Activated CD4-positive, alpha-beta memory T cell treated with anti-CD3 and anti-CD28 coated beads for 36 hours (primary cell): ENCODE measurements around the gene CCND3. TPM values are rescaled to one million over a fixed set of nuclear protein-coding genes. Genes with fewer than 3 reads are reported as not detected.
"Not testable (repeated sequence)": the region's sequence is repeated elsewhere in the genome, so short reads cannot be mapped to it uniquely, and the experiment has no call there.

Experiments
- CTCF ChIA-PET: fragments of 350-600 bp; sonication (Branson Sonifier 250); formaldehyde crosslinking; loops from one replicate; lab custom pipeline; 2021; ENCODE audit warnings: antibody characterized with exemption, inconsistent platforms; lab: Charles Lee
- POLR2A ChIA-PET: fragments of 350-600 bp; sonication (Branson Sonifier 250); formaldehyde crosslinking; loops from one replicate; lab custom pipeline; 2021; ENCODE audit warnings: antibody characterized with exemption; lab: Charles Lee
- DNase-seq: peaks from one replicate; pipeline ENCODE4 v3.0.0-alpha.2; 2020
- H3K27ac Mint-ChIP-seq: one replicate; pipeline ENCODE4 v1.8.0; 2021; ENCODE audit warnings: mixed read lengths
- H3K27me3 Mint-ChIP-seq: one replicate; pipeline ENCODE4 v1.8.0; 2021; ENCODE audit warnings: mixed read lengths
- H3K36me3 Mint-ChIP-seq: one replicate; pipeline ENCODE4 v1.8.0; 2021; ENCODE audit warnings: mixed read lengths
- H3K4me1 Mint-ChIP-seq: one replicate; pipeline ENCODE4 v1.8.0; 2021; ENCODE audit warnings: low read depth, mixed read lengths
- H3K4me3 Mint-ChIP-seq: one replicate; pipeline ENCODE4 v1.8.0; 2021; ENCODE audit warnings: mild to moderate bottlenecking, mixed read lengths
- H3K9me3 Mint-ChIP-seq: one replicate; pipeline ENCODE4 v1.8.0; 2021; ENCODE audit warnings: mixed read lengths
- intact Hi-C: fragments of 100-400 bp; cut with micrococcal nuclease; formaldehyde crosslinking; loops from one replicate; pipeline ENCODE4 v1.15.1; 2023
- total RNA-seq, 2 experiments: library from RNA; stranded (reverse); gene quantifications; one replicate each; pipeline ENCODE4 v1.2.3, GENCODE V29; 2021

The CCND3 gene
- total RNA-seq, 2 experiments from 2014 or later: 570 to 573 TPM

DNA sequence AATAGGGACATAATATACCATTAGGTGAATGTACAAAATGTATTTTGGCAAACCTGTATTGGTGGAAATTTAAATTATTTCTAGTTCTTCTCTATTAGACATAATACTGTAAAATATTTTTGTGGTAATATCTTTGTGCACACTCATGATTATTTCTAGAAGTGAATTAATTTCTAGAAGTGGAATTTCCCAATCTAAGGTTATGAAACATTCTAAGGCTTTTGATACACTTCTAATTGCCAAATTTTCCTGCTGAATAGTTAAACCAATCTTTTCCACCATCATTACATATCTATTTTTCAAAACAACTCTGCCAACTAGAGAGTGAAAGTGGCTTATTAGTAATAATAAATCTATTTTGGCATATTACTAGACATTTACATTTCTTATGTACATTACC lies 1.8 kb upstream of the CCND3 start:
- peaks cover 40% of the 10 kb centered on the region for H3K4me1 Mint-ChIP-seq

GRCh38 chr6:41942882-41943281 lies 1.3 kb upstream of the CCND3 start:
- not testable (repeated sequence) for H3K9me3 Mint-ChIP-seq, DNase-seq, H3K27me3 Mint-ChIP-seq
- ChIA-PET CTCF (interaction anchor here (0.6 to 18.7 kb wide), 8 partner anchors 7 to 207 kb away, joined by 3 to 470 read pairs (median 4); partner anchors contain the start of genes BYSL, MED20, TAF8 and TFEB), POLR2A (interaction anchor here (0.9 to 12.8 kb wide), 9 partner anchors 18 to 156 kb away, joined by 3 to 177 read pairs (median 4); partner anchors contain the start of genes BYSL, MED20, TAF8 and TOMM6)
- peaks cover 32% of the 10 kb centered on the region for H3K36me3 Mint-ChIP-seq
- intact Hi-C loops: loop anchor here (1.0 to 5.0 kb wide), 3 partner anchors 15 to 96 kb away; no protein-coding TSS in a partner anchor
- H3K4me1 Mint-ChIP-seq: peaks cover 43% of the 10 kb centered on the region
- peak overlapping the region; percentile 94 for H3K27ac Mint-ChIP-seq
- peak overlapping the region; percentile 81 for H3K4me3 Mint-ChIP-seq

More for the DNA sequence above, 1.8 kb upstream of the CCND3 start:
- intact Hi-C loops: loop anchor here (5.0 kb wide), 1 partner anchor 34 kb away; no protein-coding TSS in a partner anchor
- ChIA-PET CTCF (interaction anchor here (0.6 to 18.7 kb wide), 3 partner anchors 22 to 237 kb away, joined by 3 to 470 read pairs (median 67); partner anchors contain the start of genes BYSL, MED20 and TAF8), POLR2A (interaction anchor here (12.8 kb wide), 1 partner anchor 100 kb away, joined by 177 read pairs; no protein-coding TSS in a partner anchor)
- Mint-ChIP-seq H3K27ac (peak overlapping the region; percentile 62), H3K27me3 (no peaks in the 10 kb centered on the region), H3K4me3 (no peak overlapping the region), H3K9me3 (no peaks in the 10 kb centered on the region), H3K36me3 (peaks cover 26% of the 10 kb centered on the region)
- DNase-seq: no peak

DNA sequence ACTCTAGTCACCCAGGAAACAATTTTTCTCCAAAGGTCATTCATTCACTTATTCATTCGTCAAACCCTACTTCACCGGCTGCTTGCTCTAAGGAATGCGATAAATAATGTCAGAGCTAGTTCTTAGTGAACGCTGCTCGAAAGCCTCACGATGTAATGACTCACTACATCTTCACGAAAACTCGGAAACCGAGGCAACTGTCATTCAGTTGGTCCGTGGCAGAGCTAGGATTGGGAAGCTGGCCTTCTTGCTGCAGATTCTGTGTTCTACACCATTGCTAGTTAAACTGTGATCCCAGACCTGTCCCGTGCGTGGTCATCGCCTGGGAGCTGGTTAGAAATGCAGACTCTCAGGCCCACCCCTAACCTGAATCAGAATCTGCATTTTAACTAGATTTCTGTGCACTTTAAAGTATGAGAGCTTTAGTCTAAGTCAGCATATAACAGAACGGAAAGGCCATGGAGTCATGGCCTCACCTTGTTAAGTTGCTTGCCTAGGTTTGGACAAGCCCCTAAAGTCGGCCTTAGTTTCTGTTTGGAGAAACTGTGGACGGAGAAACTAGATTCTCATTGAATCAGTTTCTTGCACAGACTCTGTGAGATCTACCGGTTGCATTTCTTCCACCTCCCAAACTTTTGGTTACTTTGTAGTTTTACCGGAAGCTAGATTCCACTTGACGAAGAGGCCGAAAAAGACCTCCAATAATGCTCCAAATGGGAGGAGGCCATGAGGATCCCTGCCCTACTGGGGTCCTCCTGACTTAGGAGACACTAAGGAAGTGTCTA lies 651 bp upstream of the CCND3 start:
- Mint-ChIP-seq H3K4me1 (peaks cover 43% of the 10 kb centered on the region), H3K27me3 (no peaks in the 10 kb centered on the region), H3K4me3 (peak overlapping the region; percentile 81), H3K27ac (peak overlapping the region; percentile 94), H3K36me3 (peaks cover 38% of the 10 kb centered on the region), H3K9me3 (no peaks in the 10 kb centered on the region)
- intact Hi-C loops: loop anchor here (1.0 to 5.0 kb wide), 3 partner anchors 16 to 97 kb away; no protein-coding TSS in a partner anchor
- ChIA-PET POLR2A (interaction anchor here (0.9 to 12.8 kb wide), 12 partner anchors 15 to 155 kb away, joined by 3 to 177 read pairs (median 4); partner anchors contain the start of genes BYSL, MED20, TAF8 and TOMM6), CTCF (interaction anchor here (0.6 to 18.7 kb wide), 8 partner anchors 8 to 207 kb away, joined by 3 to 470 read pairs (median 4); partner anchors contain the start of genes BYSL, MED20, TAF8 and TFEB)
- no peak for DNase-seq

GRCh38 chr6:41940759-41941279 lies 789 bp downstream of the CCND3 start:
- H3K27me3 Mint-ChIP-seq: no peaks in the 10 kb centered on the region
- POLR2A ChIA-PET: interaction anchor here (1.0 to 12.8 kb wide), 8 partner anchors 17 to 109 kb away, joined by 4 to 177 read pairs (median 6); partner anchors contain the start of genes BYSL, MED20 and TAF8
- no peaks in the 10 kb centered on the region for H3K9me3 Mint-ChIP-seq
- peak; percentile 71 for DNase-seq
- CTCF ChIA-PET: interaction anchor here (1.1 to 18.7 kb wide), 6 partner anchors 10 to 164 kb away, joined by 3 to 470 read pairs (median 5); partner anchors contain the start of genes BYSL, MED20 and TAF8
- intact Hi-C loops: loop anchor here (1.0 to 5.0 kb wide), 2 partner anchors 20 to 36 kb away; partner anchors contain the start of genes BYSL and MED20
- peaks cover 51% of the 10 kb centered on the region for H3K36me3 Mint-ChIP-seq
- H3K4me3 Mint-ChIP-seq: peak overlapping the region; percentile 99
- peak overlapping the region; percentile 90 for H3K27ac Mint-ChIP-seq
- peaks cover 54% of the 10 kb centered on the region for H3K4me1 Mint-ChIP-seq

DNA sequence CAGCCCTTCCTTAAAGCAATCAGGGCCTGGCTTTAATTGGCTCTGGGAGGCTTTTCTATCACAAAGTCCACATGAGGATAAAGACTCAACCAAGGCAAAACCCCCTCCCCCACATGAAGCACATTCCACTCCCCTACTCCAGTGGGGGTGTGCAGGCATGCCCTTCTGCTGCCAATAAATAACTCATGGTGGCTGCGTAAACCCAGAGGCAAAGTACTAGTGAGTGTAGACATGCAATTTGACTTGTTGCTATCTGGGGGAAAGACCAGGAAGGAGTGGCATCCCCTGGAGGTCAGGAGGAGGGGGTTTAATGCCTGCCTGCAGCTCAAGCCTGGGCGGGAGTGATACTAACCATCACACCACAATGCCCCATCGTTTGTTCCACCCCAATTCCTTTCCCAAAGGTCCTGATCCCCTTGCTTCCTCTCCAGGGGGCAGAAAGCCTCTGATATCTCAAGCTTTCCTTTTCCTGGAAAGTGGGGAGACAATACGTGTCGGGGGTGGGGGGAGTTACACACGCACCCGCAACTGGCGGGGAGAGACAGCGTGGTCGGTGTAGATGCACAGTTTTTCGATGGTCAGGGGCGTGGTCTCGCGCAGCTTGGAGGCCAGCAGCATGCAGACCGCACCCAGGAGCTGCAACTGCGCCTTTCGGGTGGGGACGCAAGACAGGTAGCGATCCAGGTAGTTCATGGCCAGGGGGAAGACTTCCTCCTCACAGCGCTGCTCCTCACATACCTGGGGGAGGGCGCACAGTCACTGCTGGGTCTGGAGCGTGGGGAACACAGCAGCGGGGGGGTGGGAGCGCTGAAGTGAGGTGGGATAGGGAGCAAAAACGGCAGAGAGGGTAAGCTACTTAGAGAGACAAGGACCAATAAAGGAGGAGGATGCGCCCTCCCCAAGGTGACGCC lies 1.5 kb downstream of the CCND3 start:
- intact Hi-C loops: loop anchor here (5.0 kb wide), 2 partner anchors 37 to 153 kb away; partner anchors contain the start of gene TOMM6
- H3K27ac Mint-ChIP-seq: peak overlapping the region; percentile 90
- CTCF ChIA-PET: interaction anchor here (0.8 to 18.7 kb wide), 14 partner anchors 13 to 164 kb away, joined by 3 to 470 read pairs (median 4); partner anchors contain the start of genes BYSL, MED20 and TAF8
- H3K36me3 Mint-ChIP-seq: peaks cover 54% of the 10 kb centered on the region
- H3K4me1 Mint-ChIP-seq: peaks cover 54% of the 10 kb centered on the region
- POLR2A ChIA-PET: interaction anchor here (0.7 to 12.8 kb wide), 13 partner anchors 9 to 110 kb away, joined by 3 to 177 read pairs (median 4); partner anchors contain the start of genes BYSL and MED20
- peak; percentile 66 for DNase-seq
- peak overlapping the region; percentile 99 for H3K4me3 Mint-ChIP-seq
- no peaks in the 10 kb centered on the region for H3K27me3 Mint-ChIP-seq
- no peaks in the 10 kb centered on the region for H3K9me3 Mint-ChIP-seq

DNA sequence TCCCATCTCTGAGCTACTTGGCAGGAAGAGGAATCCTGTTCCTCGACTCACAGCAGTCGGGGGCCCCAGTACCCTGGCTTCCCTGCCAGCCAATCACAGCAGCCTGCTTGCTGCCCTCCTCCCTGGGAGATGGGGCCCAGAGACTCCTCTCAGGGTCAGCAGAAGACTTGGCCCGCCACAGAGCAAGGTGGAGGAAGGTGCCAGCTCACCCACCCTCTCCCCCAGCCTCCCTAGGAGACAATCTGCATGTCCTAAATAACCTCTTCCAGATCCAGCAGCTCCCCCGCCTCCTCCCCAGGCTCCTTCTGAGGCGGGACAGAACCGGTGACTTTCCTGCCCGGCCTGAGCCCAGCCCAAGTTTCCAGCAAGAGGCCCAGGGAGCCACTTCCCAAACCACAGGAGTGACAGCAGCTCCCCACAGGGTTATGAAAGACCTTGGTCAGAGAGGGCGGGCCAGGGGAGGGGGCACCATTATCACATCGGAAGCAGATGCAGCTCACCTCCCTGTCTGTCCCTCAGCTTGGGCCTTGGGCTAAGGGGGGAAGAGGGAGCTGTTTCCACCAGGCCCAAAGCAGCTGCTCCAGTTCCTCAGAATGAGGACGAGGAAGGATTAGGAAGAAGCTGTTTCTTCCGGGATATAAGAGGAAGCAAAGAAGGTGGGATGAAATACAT lies 2.3 kb downstream of the CCND3 start:
- Mint-ChIP-seq H3K27me3 (no peaks in the 10 kb centered on the region), H3K27ac (peak overlapping the region; percentile 90), H3K9me3 (no peaks in the 10 kb centered on the region), H3K36me3 (peaks cover 62% of the 10 kb centered on the region), H3K4me1 (peaks cover 55% of the 10 kb centered on the region), H3K4me3 (peak overlapping the region; percentile 99)
- ChIA-PET POLR2A (interaction anchor here (0.7 to 12.8 kb wide), 12 partner anchors 9 to 112 kb away, joined by 3 to 177 read pairs (median 5); partner anchors contain the start of genes BYSL, MED20 and TAF8), CTCF (interaction anchor here (0.7 to 18.7 kb wide), 16 partner anchors 9 to 165 kb away, joined by 3 to 470 read pairs (median 5); partner anchors contain the start of genes BYSL, MED20 and TAF8)
- peak; percentile 70 for DNase-seq
- intact Hi-C loops: loop anchor here (5.0 kb wide), 1 partner anchor 152 kb away; the partner anchor contains the start of gene TOMM6

GRCh38 chr6:41938590-41939175 lies 2.9 kb downstream of the CCND3 start:
- no peaks in the 10 kb centered on the region for H3K9me3 Mint-ChIP-seq
- H3K36me3 Mint-ChIP-seq: peaks cover 69% of the 10 kb centered on the region
- peak overlapping the region; percentile 90 for H3K27ac Mint-ChIP-seq
- DNase-seq: no peak
- ChIA-PET CTCF (interaction anchor here (0.7 to 18.7 kb wide), 13 partner anchors 8 to 151 kb away, joined by 3 to 470 read pairs (median 5); partner anchors contain the start of genes BYSL, MED20, TAF8 and TOMM6), POLR2A (interaction anchor here (0.5 to 12.8 kb wide), 10 partner anchors 12 to 113 kb away, joined by 3 to 177 read pairs (median 6); partner anchors contain the start of genes BYSL, MED20 and TAF8)
- peaks cover 55% of the 10 kb centered on the region for H3K4me1 Mint-ChIP-seq
- H3K27me3 Mint-ChIP-seq: no peaks in the 10 kb centered on the region
- H3K4me3 Mint-ChIP-seq: peak overlapping the region; percentile 99
- intact Hi-C loops: loop anchor here (5.0 kb wide), 1 partner anchor 151 kb away; the partner anchor contains the start of gene TOMM6

GRCh38 chr6:41937861-41938574 lies 3.6 kb downstream of the CCND3 start:
- ChIA-PET CTCF (interaction anchor here (1.0 to 18.7 kb wide), 9 partner anchors 8 to 150 kb away, joined by 3 to 470 read pairs (median 7); partner anchors contain the start of genes BYSL, MED20, TAF8 and TOMM6), POLR2A (interaction anchor here (1.6 to 12.8 kb wide), 5 partner anchors 17 to 113 kb away, joined by 6 to 177 read pairs (median 11); partner anchors contain the start of genes BYSL, MED20 and TAF8)
- H3K36me3 Mint-ChIP-seq: peaks cover 70% of the 10 kb centered on the region
- intact Hi-C loops: loop anchor here (2.0 to 5.0 kb wide), 2 partner anchors 43 to 151 kb away; partner anchors contain the start of genes TOMM6 and USP49
- peak; percentile 48 for DNase-seq
- no peaks in the 10 kb centered on the region for H3K9me3 Mint-ChIP-seq
- H3K4me3 Mint-ChIP-seq: peak overlapping the region; percentile 99
- H3K27ac Mint-ChIP-seq: peak overlapping the region; percentile 90
- no peaks in the 10 kb centered on the region for H3K27me3 Mint-ChIP-seq
- H3K4me1 Mint-ChIP-seq: peaks cover 53% of the 10 kb centered on the region

DNA sequence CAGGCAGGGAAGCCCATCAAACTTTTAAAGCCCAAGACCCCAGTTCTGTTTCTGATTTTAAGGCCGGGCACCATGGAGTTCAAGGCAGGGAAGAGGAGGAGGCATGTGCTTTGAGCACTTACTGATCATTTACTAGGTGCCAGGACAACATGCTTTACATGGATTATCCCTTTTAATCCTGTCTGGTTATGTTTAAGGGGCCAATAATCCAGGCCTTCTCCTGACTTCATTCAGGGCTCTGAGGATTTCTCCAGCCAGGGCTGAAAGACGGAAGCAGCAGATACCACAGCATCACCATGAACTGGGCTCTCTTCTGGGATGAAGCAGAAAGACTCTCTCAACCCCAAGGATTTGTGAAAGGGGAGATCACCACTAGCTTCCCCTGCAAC lies 4.1 kb downstream of the CCND3 start:
- CTCF ChIA-PET: interaction anchor here (1.0 to 18.7 kb wide), 8 partner anchors 16 to 150 kb away, joined by 3 to 470 read pairs (median 6); partner anchors contain the start of genes BYSL, MED20, TAF8 and TOMM6
- DNase-seq: no peak
- H3K4me3 Mint-ChIP-seq: peak overlapping the region; percentile 99
- POLR2A ChIA-PET: interaction anchor here (1.7 to 12.8 kb wide), 3 partner anchors 17 to 114 kb away, joined by 6 to 177 read pairs (median 6); partner anchors contain the start of genes MED20 and TAF8
- no peaks in the 10 kb centered on the region for H3K27me3 Mint-ChIP-seq
- peaks cover 53% of the 10 kb centered on the region for H3K4me1 Mint-ChIP-seq
- intact Hi-C loops: loop anchor here (2.0 to 5.0 kb wide), 2 partner anchors 43 to 150 kb away; partner anchors contain the start of genes TOMM6 and USP49
- peaks cover 74% of the 10 kb centered on the region for H3K36me3 Mint-ChIP-seq
- H3K27ac Mint-ChIP-seq: peak overlapping the region; percentile 90
- H3K9me3 Mint-ChIP-seq: no peaks in the 10 kb centered on the region
